ENCODE results near the gene WNT7B.

- TF ChIP-seq CTCF (IDR thresholded peaks at IDR 0.05 in 8 of 11, conservative IDR thresholded peaks at IDR 0.05 in 3 of 11): no peak
- TF ChIP-seq POLR2A (IDR thresholded peaks at IDR 0.05): no peak
Observed at GRCh38 chr22:45907996-45908395, 69.0 kb downstream of the WNT7B start.

Measured in spleen (tissue), 7 donors.